Astrocyte (in vitro differentiated cells and primary cell): ENCODE data around the gene C1GALT1C1L.

Source experiments
- EZH2 ChIP-seq: IDR thresholded peaks from 2 replicates; pipeline ENCODE4 v1.6.1; 2012; ENCODE audit warnings: mild to moderate bottlenecking, low read length, inconsistent platforms; ENCODE audit not compliant: insufficient read depth
- TF ChIP-seq, protein P1 (sequence below): IDR thresholded peaks from 2 replicates; pipeline ENCODE4 v1.5.1; 2011; ENCODE audit warnings: low read depth, mild to moderate bottlenecking, inconsistent platforms, low read length, moderate library complexity; ENCODE audit not compliant: insufficient read depth

DNA sequence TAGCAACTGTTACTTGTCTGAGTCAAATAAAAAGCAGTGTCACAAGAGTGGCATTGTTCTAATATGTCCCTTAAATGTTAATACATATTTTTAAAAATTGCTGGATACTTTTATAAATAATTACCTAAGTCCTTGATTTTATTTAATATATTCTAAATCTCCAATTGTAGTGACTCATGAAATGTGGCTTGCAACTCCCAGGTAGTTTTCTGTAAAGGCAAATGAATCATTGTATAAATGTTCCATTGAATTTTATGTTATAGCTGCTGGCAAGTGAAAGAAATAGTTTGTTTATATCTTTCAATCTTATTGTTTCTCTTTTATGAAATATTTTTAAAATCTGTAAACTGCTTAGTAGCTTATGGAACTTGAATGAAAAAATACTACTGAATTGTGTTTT lies 32.7 kb upstream of the C1GALT1C1L start:
- TF ChIP-seq, protein P1, sequence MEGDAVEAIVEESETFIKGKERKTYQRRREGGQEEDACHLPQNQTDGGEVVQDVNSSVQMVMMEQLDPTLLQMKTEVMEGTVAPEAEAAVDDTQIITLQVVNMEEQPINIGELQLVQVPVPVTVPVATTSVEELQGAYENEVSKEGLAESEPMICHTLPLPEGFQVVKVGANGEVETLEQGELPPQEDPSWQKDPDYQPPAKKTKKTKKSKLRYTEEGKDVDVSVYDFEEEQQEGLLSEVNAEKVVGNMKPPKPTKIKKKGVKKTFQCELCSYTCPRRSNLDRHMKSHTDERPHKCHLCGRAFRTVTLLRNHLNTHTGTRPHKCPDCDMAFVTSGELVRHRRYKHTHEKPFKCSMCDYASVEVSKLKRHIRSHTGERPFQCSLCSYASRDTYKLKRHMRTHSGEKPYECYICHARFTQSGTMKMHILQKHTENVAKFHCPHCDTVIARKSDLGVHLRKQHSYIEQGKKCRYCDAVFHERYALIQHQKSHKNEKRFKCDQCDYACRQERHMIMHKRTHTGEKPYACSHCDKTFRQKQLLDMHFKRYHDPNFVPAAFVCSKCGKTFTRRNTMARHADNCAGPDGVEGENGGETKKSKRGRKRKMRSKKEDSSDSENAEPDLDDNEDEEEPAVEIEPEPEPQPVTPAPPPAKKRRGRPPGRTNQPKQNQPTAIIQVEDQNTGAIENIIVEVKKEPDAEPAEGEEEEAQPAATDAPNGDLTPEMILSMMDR: no peak
- TF ChIP-seq EZH2: no peak
